Vein endothelial cell (primary cell): ENCODE measurements around the gene PGF. TPM values are rescaled to one million over a fixed set of nuclear protein-coding genes. Genes with fewer than 3 reads are reported as not detected.

Experiments
- total RNA-seq: library from RNA; depleted of rRNA; stranded (reverse); fragments of >200 nt; gene quantifications from 2 replicates; pipeline ENCODE4 v1.2.3, GENCODE V29; 2012

PGF gene
- total RNA-seq = 320 and 421 TPM in 2 replicates

GRCh38 chr14:74955229-74956026, at the start of gene PGF:
TSS of gene PGF (minus strand) at chr14:74955597. CDS start at chr14:74955242, 355 bp downstream.

GRCh38 chr14:75002392-75003249, 47.2 kb upstream of the PGF start, which contains the start of gene EIF2B2:
TSS of gene EIF2B2 (plus strand) at chr14:75002921. CDS start at chr14:75002991, 70 bp downstream.

GRCh38 chr14:74922752-74923401, 32.5 kb downstream of the PGF start, which contains the start of gene RPS6KL1:
TSS of gene RPS6KL1 (minus strand) at chr14:74923260. CDS start at chr14:74921541, 1,719 bp downstream.

Other genes starting within 250 kb of the PGF start
- 46.1 and 48.0 TPM in 2 replicates for gene AREL1, start 242.5 kb downstream of the PGF start, total RNA-seq
- 26.8 and 44.9 TPM in 2 replicates for gene FCF1, start 242.5 kb downstream of the PGF start, total RNA-seq
- gene YLPM1, start 192.3 kb downstream of the PGF start, total RNA-seq = 41.8 and 41.9 TPM in 2 replicates
- under 0.01 TPM in 1 of 2 replicates, not detected in the other for gene PROX2, start 79.5 kb downstream of the PGF start, total RNA-seq
- 68.3 and 77.8 TPM in 2 replicates for gene DLST, start 73.7 kb downstream of the PGF start, total RNA-seq
- gene RPS6KL1, start 32.3 kb downstream of the PGF start, total RNA-seq = 10.5 and 14.7 TPM in 2 replicates
- 79.4 and 187 TPM in 2 replicates for gene EIF2B2, start 47.3 kb upstream of the PGF start, total RNA-seq
- gene MLH3, start 95.9 kb upstream of the PGF start, total RNA-seq = 15.7 and 19.5 TPM in 2 replicates
- gene ACYP1, start 108.4 kb upstream of the PGF start, total RNA-seq = 7.3 and 8.8 TPM in 2 replicates
- 0.67 and 1.6 TPM in 2 replicates for gene ZC2HC1C, start 114.0 kb upstream of the PGF start, total RNA-seq
- gene NEK9, start 171.5 kb upstream of the PGF start, total RNA-seq = 19.9 and 24.8 TPM in 2 replicates
- 282 and 308 TPM in 2 replicates for gene TMED10, start 221.0 kb upstream of the PGF start, total RNA-seq